HG02870 (cell line): ENCODE data around the gene YIF1A.
A peak's percentile ranks its signal among the peaks of the same experiment; 100 is the strongest.
"Not testable (repeated sequence)": the region's sequence is repeated elsewhere in the genome, so short reads cannot be mapped to it uniquely, and the experiment has no call there.

ENCODE experiments used
- ATAC-seq: cut with Tn5 transposase; IDR thresholded peaks from one replicate; pipeline ENCODE4 v1.9.1; 2021; ENCODE audit warnings: mild to moderate bottlenecking, moderate library complexity; ENCODE audit not compliant: unreplicated experiment

The YIF1A gene

GRCh38 chr11:66287211-66287888 lies 1.6 kb downstream of the YIF1A start:
- no peak for ATAC-seq

GRCh38 chr11:66286699-66287098 lies 2.2 kb downstream of the YIF1A start:
- no peak for ATAC-seq

GRCh38 chr11:66285250-66285947 lies 3.5 kb downstream of the YIF1A start:
- ATAC-seq: no peak

- no peak for ATAC-seq
Observed at GRCh38 chr11:66284526-66285078, 4.3 kb downstream of the YIF1A start.

GRCh38 chr11:66283461-66284105 lies 5.4 kb downstream of the YIF1A start:
- ATAC-seq: no peak

- ATAC-seq: peak; percentile 78
Observed at GRCh38 chr11:66282468-66283455, 6.2 kb downstream of the YIF1A start.

- ATAC-seq: no peak
Observed at GRCh38 chr11:66281776-66282467, 7.0 kb downstream of the YIF1A start.

GRCh38 chr11:66281001-66281400 lies 7.9 kb downstream of the YIF1A start:
- ATAC-seq: no peak

GRCh38 chr11:66280428-66280827 lies 8.5 kb downstream of the YIF1A start:
- ATAC-seq: no peak

- no peak for ATAC-seq
Observed at GRCh38 chr11:66279092-66279734, 9.7 kb downstream of the YIF1A start.

- no peak for ATAC-seq
Observed at GRCh38 chr11:66278363-66279091, 10.4 kb downstream of the YIF1A start.

- no peak for ATAC-seq
Observed at GRCh38 chr11:66277471-66278362, 11.2 kb downstream of the YIF1A start, which contains the start of gene CNIH2. TSS of gene CNIH2 (plus strand) at chr11:66278175. CDS start at chr11:66278457, 282 bp downstream.

GRCh38 chr11:66277064-66277463 lies 11.9 kb downstream of the YIF1A start:
- ATAC-seq: not testable (repeated sequence)

- not testable (repeated sequence) for ATAC-seq
Observed at GRCh38 chr11:66276619-66277018, 12.3 kb downstream of the YIF1A start.

- no peak for ATAC-seq
Observed at GRCh38 chr11:66275984-66276612, 12.8 kb downstream of the YIF1A start.

- no peak for ATAC-seq
Observed at GRCh38 chr11:66275396-66275795, 13.5 kb downstream of the YIF1A start.

- ATAC-seq: no peak
Observed at GRCh38 chr11:66274219-66274618, 14.7 kb downstream of the YIF1A start.
